WERI-Rb-1 (cell line): ENCODE measurements around the gene ZNF672.

Experiments
- DNase-seq: peaks from one replicate; pipeline ENCODE4 v3.0.0-alpha.2; 2020
- H3K27ac ChIP-seq: fragments of 250-450 bp; sonication (Bioruptor Pico); 2 replicates; pipeline ENCODE4 v1.5.1; 2020; ENCODE audit warnings: mild to moderate bottlenecking, moderate library complexity
- H3K27me3 ChIP-seq: fragments of 250-450 bp; sonication (Bioruptor Pico); 2 replicates; pipeline ENCODE4 v1.5.1; 2021; ENCODE audit warnings: mild to moderate bottlenecking, low read depth, moderate library complexity; ENCODE audit not compliant: insufficient read depth, severe bottlenecking
- H3K36me3 ChIP-seq: fragments of 250-450 bp; sonication (Bioruptor Pico); 2 replicates; pipeline ENCODE4 v1.5.1; 2020; ENCODE audit warnings: mild to moderate bottlenecking, moderate library complexity
- H3K4me3 ChIP-seq: 2 replicates; pipeline ENCODE4 v1.5.1; 2011; ENCODE audit warnings: low read depth, mild to moderate bottlenecking, control low read depth, low read length
- H3K9me3 ChIP-seq: fragments of 250-450 bp; sonication (Bioruptor Pico); 2 replicates; pipeline ENCODE4 v1.5.1; 2021; ENCODE audit warnings: mild to moderate bottlenecking, moderate library complexity; ENCODE audit not compliant: severe bottlenecking
- TF ChIP-seq, protein P1 (sequence below): IDR thresholded peaks from 2 replicates; pipeline ENCODE4 v1.5.1; 2011; ENCODE audit warnings: low read depth, mild to moderate bottlenecking, control low read depth, inconsistent platforms, low read length

ZNF672 gene

GRCh38 chr1:248831842-248832241 lies 6.2 kb upstream of the ZNF672 start:
- no peaks in the 10 kb centered on the region; the same call in 1 of the 2 replicates for H3K36me3 ChIP-seq
- H3K9me3 ChIP-seq: peaks cover 10% of the 10 kb centered on the region
- H3K27me3 ChIP-seq: no peaks in the 10 kb centered on the region
- no peak overlapping the region for H3K4me3 ChIP-seq
- no peak overlapping the region for H3K27ac ChIP-seq
- TF ChIP-seq, protein P1, sequence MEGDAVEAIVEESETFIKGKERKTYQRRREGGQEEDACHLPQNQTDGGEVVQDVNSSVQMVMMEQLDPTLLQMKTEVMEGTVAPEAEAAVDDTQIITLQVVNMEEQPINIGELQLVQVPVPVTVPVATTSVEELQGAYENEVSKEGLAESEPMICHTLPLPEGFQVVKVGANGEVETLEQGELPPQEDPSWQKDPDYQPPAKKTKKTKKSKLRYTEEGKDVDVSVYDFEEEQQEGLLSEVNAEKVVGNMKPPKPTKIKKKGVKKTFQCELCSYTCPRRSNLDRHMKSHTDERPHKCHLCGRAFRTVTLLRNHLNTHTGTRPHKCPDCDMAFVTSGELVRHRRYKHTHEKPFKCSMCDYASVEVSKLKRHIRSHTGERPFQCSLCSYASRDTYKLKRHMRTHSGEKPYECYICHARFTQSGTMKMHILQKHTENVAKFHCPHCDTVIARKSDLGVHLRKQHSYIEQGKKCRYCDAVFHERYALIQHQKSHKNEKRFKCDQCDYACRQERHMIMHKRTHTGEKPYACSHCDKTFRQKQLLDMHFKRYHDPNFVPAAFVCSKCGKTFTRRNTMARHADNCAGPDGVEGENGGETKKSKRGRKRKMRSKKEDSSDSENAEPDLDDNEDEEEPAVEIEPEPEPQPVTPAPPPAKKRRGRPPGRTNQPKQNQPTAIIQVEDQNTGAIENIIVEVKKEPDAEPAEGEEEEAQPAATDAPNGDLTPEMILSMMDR: no peak
- DNase-seq: no peak

- Histone ChIP-seq H3K4me3 (no peak overlapping the region), H3K27ac (no peak overlapping the region), H3K27me3 (no peaks in the 10 kb centered on the region), H3K9me3 (peaks cover 10% of the 10 kb centered on the region), H3K36me3 (peaks cover 4% of the 10 kb centered on the region)
- peak; percentile 66 for DNase-seq
- TF ChIP-seq, protein P1: no peak
Observed at GRCh38 chr1:248834343-248834940, 3.6 kb upstream of the ZNF672 start.

- Histone ChIP-seq H3K27ac (peak overlapping the region; percentile 98), H3K36me3 (peaks cover 14% of the 10 kb centered on the region)
Observed at GRCh38 chr1:248837045-248837780, 811 bp upstream of the ZNF672 start.

GRCh38 chr1:248838357-248839167 lies 538 bp downstream of the ZNF672 start:
- peak; percentile 92 for DNase-seq
- peaks cover 26% of the 10 kb centered on the region for H3K36me3 ChIP-seq
- H3K27me3 ChIP-seq: no peaks in the 10 kb centered on the region
- TF ChIP-seq, protein P1: no peak
- peak overlapping the region; percentile 92 for H3K4me3 ChIP-seq
- peak overlapping the region; percentile 98 for H3K27ac ChIP-seq
- no peaks in the 10 kb centered on the region for H3K9me3 ChIP-seq

More at GRCh38 chr1:248837045-248837780, 811 bp upstream of the ZNF672 start:
- Histone ChIP-seq H3K27me3 (no peaks in the 10 kb centered on the region), H3K9me3 (no peaks in the 10 kb centered on the region), H3K4me3 (peak overlapping the region; percentile 92)
- TF ChIP-seq, protein P1: no peak
- DNase-seq: peak; percentile 54

GRCh38 chr1:248839168-248839555 lies 1.1 kb downstream of the ZNF672 start:
- no peaks in the 10 kb centered on the region for H3K9me3 ChIP-seq

More at GRCh38 chr1:248839168-248839555, 1.1 kb downstream of the ZNF672 start:
- peak overlapping the region; percentile 92 for H3K4me3 ChIP-seq
- peak overlapping the region; percentile 98 for H3K27ac ChIP-seq
- no peaks in the 10 kb centered on the region for H3K27me3 ChIP-seq
- TF ChIP-seq, protein P1: no peak
- no peak for DNase-seq
- H3K36me3 ChIP-seq: peaks cover 26% of the 10 kb centered on the region
